HepG2 (cell line): ENCODE data around the gene EXOC3L2. TPM values are rescaled to one million over a fixed set of nuclear protein-coding genes. Genes with fewer than 3 reads are reported as not detected.

Experiments
- ATAC-seq: fragments of 200-7000 bp; cut with Tn5 transposase; 3 replicates; pipeline ENCODE4 v1.9.1; 2020; ENCODE audit warnings: mild to moderate bottlenecking, moderate library complexity
- BruUV-seq: library from RNA; stranded (reverse); fragments of 400-500 nt; replicated peaks from 2 replicates; lab custom pipeline; 2021; lab: Mats Ljungman, UMichigan
- CTCF ChIA-PET: fragments of 300-600 bp; formaldehyde crosslinking; extraction: SDS; loops from one replicate; lab custom pipeline; 2021; ENCODE audit warnings: low total read pairs, inconsistent platforms, low intra/inter-chr PET ratio; lab: Yijun Ruan, JAX
- POLR2A ChIA-PET: fragments of 350-600 bp; sonication (Branson Sonifier 250); formaldehyde crosslinking; loops from one replicate; lab custom pipeline; 2020; ENCODE audit warnings: antibody characterized with exemption, inconsistent platforms; lab: Yijun Ruan, JAX
- DNase-seq: peaks from one replicate; pipeline ENCODE4 v3.0.0-alpha.2; 2015; ENCODE audit warnings: low spot score
- FAIRE-seq: peaks from 3 replicates; lab custom pipeline; 2011; peaks lifted over from hg19 to GRCh38; lab: Jason Lieb, UNC
- H2AFZ ChIP-seq: one replicate; pipeline ENCODE4 v1.6.1; 2011; ENCODE audit warnings: low read length, inconsistent platforms
- H3K27ac ChIP-seq: fragments of 300-600 bp; 3 replicates; pipeline ENCODE4 v1.8.0; 2011; ENCODE audit warnings: mixed run types, mild to moderate bottlenecking, mixed read lengths, low read length, inconsistent platforms; ENCODE audit not compliant: insufficient read depth; ENCODE audit errors: extremely low read length
- H3K27me3 ChIP-seq, 2 experiments: fragments of 200-600 bp in 1 of 2; 2 replicates in 1 of 2; 3 replicates in 1 of 2; pipeline versions ENCODE4 v1.6.0 to v1.8.0; 2011; ENCODE audit warnings: low read length in 2 of 2, mild to moderate bottlenecking in 2 of 2, moderate library complexity in 2 of 2, inconsistent platforms in 1 of 2; ENCODE audit not compliant: insufficient read depth in 2 of 2, control insufficient read depth in 1 of 2
- H3K36me3 ChIP-seq, 2 experiments: fragments of 200-600 bp in 1 of 2; replicated peaks in 1 of 2; 2 replicates in 1 of 2; 3 replicates in 1 of 2; pipeline versions ENCODE4 v1.5.1 to v1.8.0; 2011; ENCODE audit warnings: low read length in 2 of 2, inconsistent platforms in 1 of 2; ENCODE audit not compliant: insufficient read depth in 2 of 2, control insufficient read depth in 1 of 2
- H3K4me1 ChIP-seq: 2 replicates; pipeline ENCODE4 v1.5.1; 2012; ENCODE audit warnings: low read length, inconsistent platforms; ENCODE audit not compliant: insufficient read depth
- H3K4me2 ChIP-seq: 2 replicates; pipeline ENCODE4 v1.6.0; 2011; ENCODE audit warnings: low read depth, low read length, inconsistent platforms
- H3K4me3 ChIP-seq, 3 experiments: fragments of 200-600 bp in 1 of 3; sonication (generic), shearing (Covaris generic) in 1 of 3; replicated peaks in 1 of 3; 2 replicates each; pipeline ENCODE4 v1.5.1; 2011 to 2016; ENCODE audit warnings: low read length in 3 of 3, inconsistent platforms in 2 of 3, low read depth in 2 of 3, mild to moderate bottlenecking in 2 of 3, control low read depth in 1 of 3, mixed read lengths in 1 of 3; ENCODE audit not compliant: insufficient read depth in 1 of 3
- H3K79me2 ChIP-seq: one replicate; pipeline ENCODE4 v1.6.1; 2011; ENCODE audit warnings: low read length, inconsistent platforms; ENCODE audit not compliant: insufficient read depth
- H3K9ac ChIP-seq: 2 replicates; pipeline ENCODE4 v1.6.0; 2011; ENCODE audit warnings: mild to moderate bottlenecking, low read depth, low read length, inconsistent platforms; ENCODE audit not compliant: insufficient read depth
- H3K9me3 ChIP-seq: 2 replicates; pipeline ENCODE4 v1.5.1; 2012; ENCODE audit warnings: mild to moderate bottlenecking, low read length
- H4K20me1 ChIP-seq: 2 replicates; pipeline ENCODE4 v1.6.0; 2011; ENCODE audit warnings: inconsistent platforms, mild to moderate bottlenecking, low read length, moderate library complexity; ENCODE audit not compliant: insufficient read depth
- ISX ChIP-seq: sonication (generic); formaldehyde crosslinking; conservative IDR thresholded peaks from 2 replicates; pipeline ENCODE4 v1.5.0; 2020; ENCODE audit warnings: missing genetic modification reagents
- NFATC3 ChIP-seq: sonication (generic); formaldehyde crosslinking; IDR thresholded peaks from 2 replicates; pipeline ENCODE4 v1.5.1; 2020; ENCODE audit warnings: mild to moderate bottlenecking, missing genetic modification reagents
- POLR2G ChIP-seq: fragments of 200-400 bp; formaldehyde crosslinking; IDR thresholded peaks from 2 replicates; pipeline ENCODE4 v1.6.1; 2018; ENCODE audit warnings: mild to moderate bottlenecking, low read depth, low read length, moderate library complexity
- RARA ChIP-seq: IDR thresholded peaks from 2 replicates; pipeline ENCODE4 v1.6.1; 2016; ENCODE audit warnings: missing genetic modification reagents, missing compliant biosample characterization
- RORA ChIP-seq: sonication (generic); formaldehyde crosslinking; IDR thresholded peaks from 2 replicates; pipeline ENCODE4 v1.5.0; 2020; ENCODE audit warnings: mild to moderate bottlenecking, missing genetic modification reagents, moderate library complexity
- ZBTB1 ChIP-seq: sonication (generic); formaldehyde crosslinking; IDR thresholded peaks from 2 replicates; pipeline ENCODE4 v1.4.0; 2020; ENCODE audit warnings: missing genetic modification reagents, borderline replicate concordance
- WGBS: methylation state at CpG from one replicate; pipeline ENCODE4 v1.1.6; 2017; ENCODE audit warnings: low lambda C conversion rate; 5-methylcytosine and 5-hydroxymethylcytosine counted together
- in situ Hi-C: cut with HindIII; loops from 2 replicates; pipeline ENCODE4 v1.10.0; 2017; ENCODE audit warnings: low pct_unique_long_range_greater_than_20kb; ENCODE audit not compliant: extremely low pct_ligation_motif_present
- intact Hi-C: fragments of 100-400 bp; cut with micrococcal nuclease; formaldehyde crosslinking; loops from one replicate; pipeline ENCODE4 v1.10.0; 2022; ENCODE audit not compliant: unreplicated experiment
- polyA plus RNA-seq, 8 experiments: library from polyadenylated mRNA; depleted of rRNA in 3 of 8; stranded (reverse) in 7 of 8; unstranded in 1 of 8; fragments of >200 nt; fragmentation: Illumina TruSeq in 4 of 8; extraction: Trizol in 4 of 8; gene quantifications; 2 replicates each; pipeline versions ENCODE4 v1.2.1 to v1.2.3, GENCODE V29; 2011 to 2016; ENCODE audit warnings: low read depth in 4 of 8, missing spikeins in 1 of 8, mixed read lengths in 1 of 8; ENCODE audit not compliant: insufficient read depth in 1 of 8
- total RNA-seq, 5 experiments: library from RNA; depleted of rRNA; stranded (reverse); fragments of >200 nt; fragmentation: Illumina TruSeq; extraction: Trizol; gene quantifications; 2 replicates each; pipeline ENCODE4 v1.2.3, GENCODE V29; 2016; ENCODE audit warnings: low read depth in 1 of 5
- TF ChIP-seq, protein P1 (sequence below), 2 experiments: IDR thresholded peaks; 2 replicates each; pipeline ENCODE4 v1.6.1; 2011 to 2012; ENCODE audit warnings: low read length in 2 of 2, borderline replicate concordance in 1 of 2, low read depth in 1 of 2, mild to moderate bottlenecking in 1 of 2, moderate library complexity in 1 of 2

EXOC3L2 gene
- total and polyA plus RNA-seq, 2 of the 13 experiments (the other 11 are each of a cell fraction or from before 2014, with no cell fraction given) = 0.21 TPM; not detected in 1

DNA sequence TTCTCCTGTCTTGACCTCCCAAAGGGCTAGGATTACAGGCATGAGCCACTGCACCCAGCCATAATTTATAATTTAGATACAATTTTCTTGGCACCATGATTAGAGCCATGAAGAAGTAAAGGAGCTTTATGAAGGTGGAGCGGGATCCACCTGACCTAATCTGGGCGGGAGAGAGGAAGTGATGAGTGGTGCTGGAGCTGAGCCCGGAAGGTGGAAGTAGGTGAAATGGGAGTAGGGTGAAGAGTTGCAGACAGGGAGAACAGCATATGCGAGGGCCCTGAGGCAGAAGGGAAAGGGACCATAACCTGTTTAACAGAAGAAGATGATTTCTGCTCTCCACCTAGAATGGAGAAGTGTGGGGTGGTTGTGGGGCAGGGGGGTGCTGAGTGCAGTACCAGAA is 62.4 kb downstream of the EXOC3L2 start:
- Histone ChIP-seq H4K20me1 (0 out of 2 replicates have a peak, but pooled peaks cover 2% of the 10 kb centered on the region), H3K9ac (no peak overlapping the region), H3K4me3 (no peak overlapping the region), H3K27ac (no peak overlapping the region), H3K79me2 (peaks cover 15% of the 10 kb centered on the region), H3K4me2 (no peak overlapping the region), H3K27me3 (no peaks in the 10 kb centered on the region; a peak in 1 of 5 replicates), H3K36me3 (no peaks in the 10 kb centered on the region), H3K4me1 (peaks cover 47% of the 10 kb centered on the region), H3K9me3 (no peaks in the 10 kb centered on the region), H2AFZ (no peak overlapping the region)
- DNase-seq (no peak), FAIRE-seq (no peak), ATAC-seq (no peak)
- WGBS = 93% methylated on average over 4 of the region's 4 CpGs
- TF ChIP-seq, protein P1, sequence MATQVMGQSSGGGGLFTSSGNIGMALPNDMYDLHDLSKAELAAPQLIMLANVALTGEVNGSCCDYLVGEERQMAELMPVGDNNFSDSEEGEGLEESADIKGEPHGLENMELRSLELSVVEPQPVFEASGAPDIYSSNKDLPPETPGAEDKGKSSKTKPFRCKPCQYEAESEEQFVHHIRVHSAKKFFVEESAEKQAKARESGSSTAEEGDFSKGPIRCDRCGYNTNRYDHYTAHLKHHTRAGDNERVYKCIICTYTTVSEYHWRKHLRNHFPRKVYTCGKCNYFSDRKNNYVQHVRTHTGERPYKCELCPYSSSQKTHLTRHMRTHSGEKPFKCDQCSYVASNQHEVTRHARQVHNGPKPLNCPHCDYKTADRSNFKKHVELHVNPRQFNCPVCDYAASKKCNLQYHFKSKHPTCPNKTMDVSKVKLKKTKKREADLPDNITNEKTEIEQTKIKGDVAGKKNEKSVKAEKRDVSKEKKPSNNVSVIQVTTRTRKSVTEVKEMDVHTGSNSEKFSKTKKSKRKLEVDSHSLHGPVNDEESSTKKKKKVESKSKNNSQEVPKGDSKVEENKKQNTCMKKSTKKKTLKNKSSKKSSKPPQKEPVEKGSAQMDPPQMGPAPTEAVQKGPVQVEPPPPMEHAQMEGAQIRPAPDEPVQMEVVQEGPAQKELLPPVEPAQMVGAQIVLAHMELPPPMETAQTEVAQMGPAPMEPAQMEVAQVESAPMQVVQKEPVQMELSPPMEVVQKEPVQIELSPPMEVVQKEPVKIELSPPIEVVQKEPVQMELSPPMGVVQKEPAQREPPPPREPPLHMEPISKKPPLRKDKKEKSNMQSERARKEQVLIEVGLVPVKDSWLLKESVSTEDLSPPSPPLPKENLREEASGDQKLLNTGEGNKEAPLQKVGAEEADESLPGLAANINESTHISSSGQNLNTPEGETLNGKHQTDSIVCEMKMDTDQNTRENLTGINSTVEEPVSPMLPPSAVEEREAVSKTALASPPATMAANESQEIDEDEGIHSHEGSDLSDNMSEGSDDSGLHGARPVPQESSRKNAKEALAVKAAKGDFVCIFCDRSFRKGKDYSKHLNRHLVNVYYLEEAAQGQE (IDR thresholded peaks at IDR 0.05; ENCODE audit: borderline replicate concordance in 1 of 2, low read depth in 1 of 2, low read length in 2 of 2) = no peak
- TF ChIP-seq POLR2G (no peak), NFATC3 (CRISPR knock-in tag) (no peak), RORA (no peak), ISX (CRISPR knock-in tag) (no peak), RARA (CRISPR knock-in tag) (no peak), ZBTB1 (no peak)
- in situ Hi-C loops (no loop called here), intact Hi-C loops (loop anchor here (10.0 kb wide), 1 partner anchor 62 kb away; the partner anchor contains the start of gene EXOC3L2)
- BruUV-seq = no TSS peak
- POLR2A ChIA-PET = interaction anchor here (0.7 to 1.2 kb wide), 2 partner anchors 16 to 20 kb away, joined by 3 read pairs; no protein-coding TSS in a partner anchor
- CTCF ChIA-PET = no interaction called here
